Measurements from ENCODE around the gene SPOPL.
"Not testable (repeated sequence)": the region's sequence is repeated elsewhere in the genome, so short reads cannot be mapped to it uniquely, and the experiment has no call there.

Gene SPOPL

GRCh38 chr2:138495384-138495783 lies 6.2 kb upstream of the SPOPL start:
- no peak for DNase-seq

- no peak for DNase-seq
Observed at GRCh38 chr2:138496096-138496651, 5.4 kb upstream of the SPOPL start.

- DNase-seq, result no peak
Observed at GRCh38 chr2:138497294-138497693, 4.3 kb upstream of the SPOPL start.

- DNase-seq, result no peak
Observed at GRCh38 chr2:138499684-138500083, 1.9 kb upstream of the SPOPL start.

GRCh38 chr2:138500592-138501424 lies 762 bp upstream of the SPOPL start:
- no peak for DNase-seq

- peak in 1 of 5 donors; percentile 5 for DNase-seq
Observed at GRCh38 chr2:138502255-138503086, 901 bp downstream of the SPOPL start.

GRCh38 chr2:138503087-138503442 lies 1.5 kb downstream of the SPOPL start:
- DNase-seq, result peak in 1 of 5 donors; percentile 68

- DNase-seq, result no peak
Observed at GRCh38 chr2:138503652-138504051, 2.1 kb downstream of the SPOPL start.

GRCh38 chr2:138504092-138504491 lies 2.5 kb downstream of the SPOPL start:
- DNase-seq, result no peak

GRCh38 chr2:138504546-138505235 lies 3.1 kb downstream of the SPOPL start:
- DNase-seq, result no peak

GRCh38 chr2:138507267-138507666 lies 5.7 kb downstream of the SPOPL start:
- no peak for DNase-seq

- no peak for DNase-seq
Observed at GRCh38 chr2:138510319-138510718, 8.7 kb downstream of the SPOPL start.

GRCh38 chr2:138512672-138513071 lies 11.1 kb downstream of the SPOPL start:
- no peak for DNase-seq

GRCh38 chr2:138514173-138514572 lies 12.6 kb downstream of the SPOPL start:
- DNase-seq, result no peak

- DNase-seq, result no peak
Observed at GRCh38 chr2:138515092-138515491, 13.5 kb downstream of the SPOPL start.

GRCh38 chr2:138516030-138516704 lies 14.6 kb downstream of the SPOPL start:
- no peak for DNase-seq

- no peak for DNase-seq
Observed at GRCh38 chr2:138518860-138519259, 17.3 kb downstream of the SPOPL start.

GRCh38 chr2:138521821-138522220 lies 20.3 kb downstream of the SPOPL start:
- no peak for DNase-seq

- no peak for DNase-seq
Observed at GRCh38 chr2:138522556-138522955, 21.0 kb downstream of the SPOPL start.

- DNase-seq, result not testable (repeated sequence)
Observed at GRCh38 chr2:138523018-138523672, 21.6 kb downstream of the SPOPL start.

GRCh38 chr2:138523673-138524042 lies 22.1 kb downstream of the SPOPL start:
- peak in 1 of 5 donors; percentile 69 for DNase-seq

- DNase-seq, result not testable (repeated sequence)
Observed at GRCh38 chr2:138524353-138524752, 22.8 kb downstream of the SPOPL start.

Data from T-helper 1 cell (primary cell).